ENCODE data around the gene R3HDML.

DNA sequence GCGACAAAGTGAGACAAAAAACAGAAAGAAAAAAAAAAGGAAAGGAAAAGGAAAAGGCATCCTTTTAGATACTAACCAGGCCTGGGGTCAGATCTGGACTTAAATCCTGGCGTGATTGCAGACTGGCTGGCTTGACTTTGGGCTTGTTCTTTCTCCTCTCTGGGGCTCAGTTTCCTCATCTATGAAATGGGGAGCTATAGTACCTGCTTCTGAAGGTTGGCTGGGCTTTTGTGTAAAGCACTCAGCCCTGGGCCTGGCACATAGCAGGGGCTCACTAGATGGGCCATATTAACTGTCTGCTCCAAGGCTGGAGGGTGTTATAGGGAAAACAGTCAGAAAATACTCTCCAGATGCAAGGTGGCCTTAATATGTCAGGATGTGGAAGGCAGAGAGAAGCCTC is 1.2 kb upstream of the R3HDML start:
- TF ChIP-seq, protein P1, sequence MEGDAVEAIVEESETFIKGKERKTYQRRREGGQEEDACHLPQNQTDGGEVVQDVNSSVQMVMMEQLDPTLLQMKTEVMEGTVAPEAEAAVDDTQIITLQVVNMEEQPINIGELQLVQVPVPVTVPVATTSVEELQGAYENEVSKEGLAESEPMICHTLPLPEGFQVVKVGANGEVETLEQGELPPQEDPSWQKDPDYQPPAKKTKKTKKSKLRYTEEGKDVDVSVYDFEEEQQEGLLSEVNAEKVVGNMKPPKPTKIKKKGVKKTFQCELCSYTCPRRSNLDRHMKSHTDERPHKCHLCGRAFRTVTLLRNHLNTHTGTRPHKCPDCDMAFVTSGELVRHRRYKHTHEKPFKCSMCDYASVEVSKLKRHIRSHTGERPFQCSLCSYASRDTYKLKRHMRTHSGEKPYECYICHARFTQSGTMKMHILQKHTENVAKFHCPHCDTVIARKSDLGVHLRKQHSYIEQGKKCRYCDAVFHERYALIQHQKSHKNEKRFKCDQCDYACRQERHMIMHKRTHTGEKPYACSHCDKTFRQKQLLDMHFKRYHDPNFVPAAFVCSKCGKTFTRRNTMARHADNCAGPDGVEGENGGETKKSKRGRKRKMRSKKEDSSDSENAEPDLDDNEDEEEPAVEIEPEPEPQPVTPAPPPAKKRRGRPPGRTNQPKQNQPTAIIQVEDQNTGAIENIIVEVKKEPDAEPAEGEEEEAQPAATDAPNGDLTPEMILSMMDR (IDR thresholded peaks at IDR 0.05; ENCODE audit: insufficient read depth, low read length): no peak
- no peak for TF ChIP-seq POLR2AphosphoS5 (IDR thresholded peaks at IDR 0.05; ENCODE audit: low read depth)

Measured in HL-60 (cell line).